IMR-90 (cell line): ENCODE measurements around the gene KDR. TPM values are rescaled to one million over a fixed set of nuclear protein-coding genes. Genes with fewer than 3 reads are reported as not detected.

ENCODE experiments used
- ATAC-seq: fragments of 200-7000 bp; cut with Tn5 transposase; 2 replicates; pipeline ENCODE4 v1.9.1; 2020; ENCODE audit warnings: low read depth, mild to moderate bottlenecking, moderate library complexity
- BruUV-seq: library from RNA; stranded (reverse); fragments of 400-500 nt; replicated peaks from 2 replicates; lab custom pipeline; 2021; lab: Mats Ljungman, UMichigan
- CTCF ChIA-PET: fragments of 300-600 bp; formaldehyde crosslinking; extraction: SDS; loops from one replicate; lab custom pipeline; 2021; ENCODE audit warnings: antibody characterized with exemption; lab: Yijun Ruan, JAX
- POLR2A ChIA-PET: fragments of 300-600 bp; sonication (Branson Sonifier 250); formaldehyde crosslinking; loops from one replicate; lab custom pipeline; 2022; ENCODE audit warnings: antibody characterized with exemption; ENCODE audit not compliant: unreplicated experiment; lab: Charles Lee
- DNase-seq: peaks from one replicate; pipeline ENCODE4 v3.0.0; 2013
- H2AFZ ChIP-seq: replicated peaks from 2 replicates; pipeline ENCODE3; 2013; ENCODE audit warnings: low read length, mild to moderate bottlenecking; ENCODE audit not compliant: poor library complexity
- H2AK5ac ChIP-seq: 2 replicates; pipeline ENCODE4 v1.6.1; 2013; ENCODE audit warnings: low read depth, low read length, inconsistent platforms
- H2AK9ac ChIP-seq: replicated peaks from 2 replicates; pipeline ENCODE3; 2013; ENCODE audit warnings: mild to moderate bottlenecking, low read depth, low read length, moderate library complexity; ENCODE audit not compliant: poor library complexity
- H2BK120ac ChIP-seq: 2 replicates; pipeline ENCODE4 v1.6.1; 2013; ENCODE audit warnings: low read depth, low read length, inconsistent platforms
- H2BK15ac ChIP-seq: 3 replicates; pipeline ENCODE4 v1.6.1; 2013; ENCODE audit warnings: low read depth, low read length, inconsistent platforms
- H2BK20ac ChIP-seq: 2 replicates; pipeline ENCODE4 v1.6.1; 2013; ENCODE audit warnings: low read depth, mild to moderate bottlenecking, inconsistent platforms, low read length, moderate library complexity
- H2BK5ac ChIP-seq: 2 replicates; pipeline ENCODE4 v1.6.1; 2013; ENCODE audit warnings: mild to moderate bottlenecking, low read depth, low read length, inconsistent platforms; ENCODE audit not compliant: poor library complexity, severe bottlenecking
- H3K14ac ChIP-seq: replicated peaks from 2 replicates; pipeline ENCODE4 v1.6.1; 2013; ENCODE audit warnings: low read depth, low read length, inconsistent platforms
- H3K18ac ChIP-seq: 2 replicates; pipeline ENCODE4 v1.6.1; 2013; ENCODE audit warnings: low read depth, low read length, control low read depth
- H3K23ac ChIP-seq: 2 replicates; pipeline ENCODE4 v1.6.1; 2013; ENCODE audit warnings: low read depth, low read length, inconsistent platforms
- H3K27ac ChIP-seq: 2 replicates; pipeline ENCODE4 v1.5.1; 2013; ENCODE audit warnings: mild to moderate bottlenecking, control low read depth, low read length; ENCODE audit not compliant: insufficient read depth
- H3K27me3 ChIP-seq: 2 replicates; pipeline ENCODE4 v1.6.1; 2013; ENCODE audit warnings: low read length; ENCODE audit not compliant: control insufficient read depth, insufficient read depth
- H3K36me3 ChIP-seq: 2 replicates; pipeline ENCODE4 v1.6.1; 2013; ENCODE audit warnings: low read length, mixed read lengths; ENCODE audit not compliant: control insufficient read depth, insufficient read depth
- H3K4ac ChIP-seq: 2 replicates; pipeline ENCODE4 v1.6.1; 2013; ENCODE audit warnings: low read depth, low read length, inconsistent platforms
- H3K4me1 ChIP-seq: 2 replicates; pipeline ENCODE4 v1.6.1; 2013; ENCODE audit warnings: low read length, mixed read lengths; ENCODE audit not compliant: control insufficient read depth, insufficient read depth
- H3K4me2 ChIP-seq: 2 replicates; pipeline ENCODE4 v1.6.1; 2013; ENCODE audit warnings: low read depth, mild to moderate bottlenecking, control low read depth, low read length, moderate library complexity
- H3K4me3 ChIP-seq: 2 replicates; pipeline ENCODE4 v1.5.1; 2013; ENCODE audit warnings: low read depth, mild to moderate bottlenecking, control low read depth, low read length, moderate library complexity; ENCODE audit not compliant: insufficient read depth
- H3K56ac ChIP-seq: 2 replicates; pipeline ENCODE4 v1.6.1; 2013; ENCODE audit warnings: low read length, inconsistent platforms; ENCODE audit not compliant: insufficient read depth; ENCODE audit errors: extremely low read depth
- H3K79me1 ChIP-seq, 2 experiments: 2 replicates each; pipeline ENCODE4 v1.6.1; 2013; ENCODE audit warnings: low read length in 2 of 2, inconsistent platforms in 1 of 2, low read depth in 1 of 2
- H3K9ac ChIP-seq: 2 replicates; pipeline ENCODE4 v1.6.1; 2013; ENCODE audit warnings: low read depth, low read length, control low read depth
- H3K9me1 ChIP-seq: 2 replicates; pipeline ENCODE4 v1.6.1; 2013; ENCODE audit warnings: low read length, inconsistent platforms; ENCODE audit not compliant: insufficient read depth
- H3K9me3 ChIP-seq: 2 replicates; pipeline ENCODE4 v1.6.1; 2013; ENCODE audit warnings: low read length; ENCODE audit not compliant: control insufficient read depth, insufficient read depth
- H4K20me1 ChIP-seq: 2 replicates; pipeline ENCODE4 v1.6.1; 2013; ENCODE audit warnings: low read length, inconsistent platforms; ENCODE audit not compliant: insufficient read depth
- H4K5ac ChIP-seq: 2 replicates; pipeline ENCODE4 v1.6.1; 2013; ENCODE audit warnings: mild to moderate bottlenecking, low read depth, low read length, control low read depth
- H4K8ac ChIP-seq, 2 experiments: 2 replicates each; pipeline ENCODE4 v1.6.1; 2013; ENCODE audit warnings: low read depth in 2 of 2, low read length in 2 of 2, control low read depth in 1 of 2, inconsistent platforms in 1 of 2
- H4K91ac ChIP-seq: 2 replicates; pipeline ENCODE4 v1.6.1; 2013; ENCODE audit warnings: low read depth, low read length, inconsistent platforms; ENCODE audit not compliant: insufficient read depth
- RCOR1 ChIP-seq: IDR thresholded peaks from 2 replicates; pipeline ENCODE4 v1.6.1; 2012; ENCODE audit warnings: mild to moderate bottlenecking, low read length, improper control_type of control experiment; ENCODE audit not compliant: insufficient replicate concordance
- WGBS, 2 experiments: methylation state at CpG; one replicate each; pipeline versions ENCODE4 v1.1.5 to v1.1.7; 2013; ENCODE audit warnings: missing lambda C conversion rate in 2 of 2; ENCODE audit not compliant: insufficient read length in 1 of 2; ENCODE audit errors: extremely low coverage in 2 of 2; 5-methylcytosine and 5-hydroxymethylcytosine counted together
- dilution Hi-C: fragments of 300-500 bp; cut with HindIII; formaldehyde crosslinking; loops from one replicate; pipeline ENCODE4 v1.14.3; 2018; ENCODE audit warnings: low sequenced_read_pairs; ENCODE audit not compliant: unreplicated experiment
- in situ Hi-C: fragments of 300-500 bp; cut with MboI; formaldehyde crosslinking; loops from 3 replicates; pipeline ENCODE4 v1.14.3; 2019; ENCODE audit warnings: low sequenced_read_pairs, inconsistent platforms, mixed read lengths
- intact Hi-C: fragments of 100-400 bp; cut with micrococcal nuclease; formaldehyde crosslinking; loops from 2 replicates; pipeline ENCODE4 v1.10.0; 2022
- polyA plus RNA-seq, 3 experiments: library from polyadenylated mRNA; depleted of rRNA; stranded (reverse); fragments of >200 nt; gene quantifications; 2 replicates each; pipeline ENCODE4 v1.2.3, GENCODE V29; 2012; ENCODE audit warnings: low replicate concordance in 1 of 3
- total RNA-seq: library from RNA; depleted of rRNA; stranded (reverse); fragments of >200 nt; gene quantifications from 2 replicates; pipeline ENCODE4 v1.2.3, GENCODE V29; 2012
- TF ChIP-seq, protein P1 (sequence below): conservative IDR thresholded peaks from 2 replicates; pipeline ENCODE4 v1.5.1; 2012; ENCODE audit warnings: mild to moderate bottlenecking, low read depth, low read length, improper control_type of control experiment

Gene KDR
- total and polyA plus RNA-seq, 2 of the 4 experiments (the other 2 are of a cell fraction), result not detected

DNA sequence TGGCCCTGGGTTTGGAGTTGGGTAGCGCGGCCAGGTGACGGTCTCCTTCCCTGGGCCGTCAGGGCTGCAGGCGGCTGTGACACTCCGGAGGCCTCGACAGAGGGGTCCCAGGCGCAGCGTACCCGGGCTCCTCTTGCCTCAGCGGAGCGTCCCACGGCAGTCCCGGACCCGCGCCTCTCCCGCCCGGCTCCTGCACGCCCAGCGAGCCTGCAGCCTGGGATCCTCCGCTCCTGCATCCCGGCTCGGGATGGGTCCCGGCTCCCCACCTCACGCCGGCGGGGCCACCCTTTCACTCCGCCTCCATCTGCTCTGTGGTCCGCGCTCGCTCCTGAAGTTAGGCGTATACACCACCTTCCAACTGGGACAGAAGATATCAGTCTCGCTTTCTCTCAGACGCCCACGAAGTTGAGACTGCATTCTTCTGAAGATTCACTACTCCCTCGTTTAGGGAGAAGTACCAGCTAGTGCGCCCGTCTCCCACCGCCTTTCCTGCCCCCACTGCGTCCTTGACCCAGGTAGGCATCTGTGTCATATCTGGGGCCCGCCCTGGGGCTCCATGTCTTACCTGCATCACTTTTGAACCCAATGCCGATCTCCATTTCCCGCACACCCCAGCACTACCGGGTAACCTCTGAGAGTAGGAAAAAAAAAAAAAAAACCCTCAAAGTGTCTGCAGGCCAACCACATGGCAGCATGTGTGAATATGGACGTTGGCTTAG lies 32.3 kb upstream of the KDR start:
- Histone ChIP-seq H2AK9ac (no peak overlapping the region), H3K56ac (no peak overlapping the region), H3K14ac (no peak overlapping the region), H2AK5ac (no peak overlapping the region), H3K4ac (no peak overlapping the region), H2AFZ (peak overlapping the region; percentile 80), H4K8ac (no peak overlapping the region), H4K5ac (no peak overlapping the region), H3K18ac (no peak overlapping the region), H3K9me1 (no peaks in the 10 kb centered on the region), H3K23ac (no peak overlapping the region), H3K9ac (no peak overlapping the region), H3K79me1 (no peaks in the 10 kb centered on the region), H3K4me2 (peak overlapping the region; percentile 75), H3K4me1 (peaks cover 3% of the 10 kb centered on the region; the same call in 1 of the 2 replicates), H4K91ac (no peak overlapping the region), H2BK5ac (no peak overlapping the region), H3K4me3 (peak overlapping the region; percentile 32), H3K27ac (no peak overlapping the region), H3K27me3 (peaks cover 14% of the 10 kb centered on the region), H2BK15ac (no peak overlapping the region), H3K9me3 (no peaks in the 10 kb centered on the region), H4K20me1 (no peaks in the 10 kb centered on the region), H2BK120ac (no peak overlapping the region), H2BK20ac (no peak overlapping the region), H3K36me3 (no peaks in the 10 kb centered on the region)
- in situ Hi-C loops, result no loop called here
- DNase-seq (no peak), ATAC-seq (peak; percentile 42)
- TF ChIP-seq RCOR1, result no peak
- TF ChIP-seq, protein P1, sequence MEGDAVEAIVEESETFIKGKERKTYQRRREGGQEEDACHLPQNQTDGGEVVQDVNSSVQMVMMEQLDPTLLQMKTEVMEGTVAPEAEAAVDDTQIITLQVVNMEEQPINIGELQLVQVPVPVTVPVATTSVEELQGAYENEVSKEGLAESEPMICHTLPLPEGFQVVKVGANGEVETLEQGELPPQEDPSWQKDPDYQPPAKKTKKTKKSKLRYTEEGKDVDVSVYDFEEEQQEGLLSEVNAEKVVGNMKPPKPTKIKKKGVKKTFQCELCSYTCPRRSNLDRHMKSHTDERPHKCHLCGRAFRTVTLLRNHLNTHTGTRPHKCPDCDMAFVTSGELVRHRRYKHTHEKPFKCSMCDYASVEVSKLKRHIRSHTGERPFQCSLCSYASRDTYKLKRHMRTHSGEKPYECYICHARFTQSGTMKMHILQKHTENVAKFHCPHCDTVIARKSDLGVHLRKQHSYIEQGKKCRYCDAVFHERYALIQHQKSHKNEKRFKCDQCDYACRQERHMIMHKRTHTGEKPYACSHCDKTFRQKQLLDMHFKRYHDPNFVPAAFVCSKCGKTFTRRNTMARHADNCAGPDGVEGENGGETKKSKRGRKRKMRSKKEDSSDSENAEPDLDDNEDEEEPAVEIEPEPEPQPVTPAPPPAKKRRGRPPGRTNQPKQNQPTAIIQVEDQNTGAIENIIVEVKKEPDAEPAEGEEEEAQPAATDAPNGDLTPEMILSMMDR, result no peak
- 10% methylated on average over 24 of the region's 45 CpGs; no CpG with 5 or more reads in 1 of the 2 experiments for WGBS, 2 experiments
- no TSS peak for BruUV-seq
- dilution Hi-C loops, result no loop called here
- POLR2A ChIA-PET, result no interaction called here
- CTCF ChIA-PET, result no interaction called here
- intact Hi-C loops, result loop anchor here (1.0 kb wide), 1 partner anchor 12 kb away; no protein-coding TSS in a partner anchor
